Uterus (tissue), 2 donors: ENCODE results near the gene FOXD4.
"Not testable (repeated sequence)": the region's sequence is repeated elsewhere in the genome, so short reads cannot be mapped to it uniquely, and the experiment has no call there.

ENCODE experiments used
- POLR2A ChIP-seq, 2 donors: fragments of 450-650 bp; IDR thresholded peaks; one replicate each; pipeline ENCODE4 v1.6.1; 2016; ENCODE audit warnings: antibody characterized with exemption in 2 of 2, mild to moderate bottlenecking in 1 of 2, moderate library complexity in 1 of 2
- TF ChIP-seq, protein P1 (sequence below), 4 experiments: fragments of 200-600 bp in 2 of 4; fragments of 450-650 bp in 2 of 4; sonication (generic) in 2 of 4; IDR thresholded peaks; one replicate each; pipeline ENCODE4 v1.5.1; 2016 to 2019; ENCODE audit warnings: antibody characterized with exemption in 4 of 4, mild to moderate bottlenecking in 2 of 4, moderate library complexity in 1 of 4

DNA sequence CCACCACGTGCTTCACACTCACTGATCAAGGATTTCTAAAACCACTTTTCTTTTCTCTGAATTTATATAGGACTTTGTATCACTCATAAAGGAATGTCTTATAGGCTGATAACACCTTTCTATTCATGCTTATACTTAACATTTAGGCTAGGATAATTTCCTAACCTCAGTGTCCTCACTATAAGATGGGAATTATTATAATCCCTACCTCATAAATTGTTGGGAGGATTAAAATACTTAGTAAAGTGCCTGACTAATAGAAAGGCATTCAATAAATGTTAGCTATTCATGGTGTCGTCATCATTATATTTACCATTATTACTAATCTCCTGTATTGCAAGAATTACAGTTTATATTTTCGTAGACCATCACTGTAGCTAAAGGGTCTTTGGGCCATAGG, 41.8 kb downstream of the FOXD4 start:
- TF ChIP-seq, protein P1, sequence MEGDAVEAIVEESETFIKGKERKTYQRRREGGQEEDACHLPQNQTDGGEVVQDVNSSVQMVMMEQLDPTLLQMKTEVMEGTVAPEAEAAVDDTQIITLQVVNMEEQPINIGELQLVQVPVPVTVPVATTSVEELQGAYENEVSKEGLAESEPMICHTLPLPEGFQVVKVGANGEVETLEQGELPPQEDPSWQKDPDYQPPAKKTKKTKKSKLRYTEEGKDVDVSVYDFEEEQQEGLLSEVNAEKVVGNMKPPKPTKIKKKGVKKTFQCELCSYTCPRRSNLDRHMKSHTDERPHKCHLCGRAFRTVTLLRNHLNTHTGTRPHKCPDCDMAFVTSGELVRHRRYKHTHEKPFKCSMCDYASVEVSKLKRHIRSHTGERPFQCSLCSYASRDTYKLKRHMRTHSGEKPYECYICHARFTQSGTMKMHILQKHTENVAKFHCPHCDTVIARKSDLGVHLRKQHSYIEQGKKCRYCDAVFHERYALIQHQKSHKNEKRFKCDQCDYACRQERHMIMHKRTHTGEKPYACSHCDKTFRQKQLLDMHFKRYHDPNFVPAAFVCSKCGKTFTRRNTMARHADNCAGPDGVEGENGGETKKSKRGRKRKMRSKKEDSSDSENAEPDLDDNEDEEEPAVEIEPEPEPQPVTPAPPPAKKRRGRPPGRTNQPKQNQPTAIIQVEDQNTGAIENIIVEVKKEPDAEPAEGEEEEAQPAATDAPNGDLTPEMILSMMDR (IDR thresholded peaks at IDR 0.05): not testable (repeated sequence)
- TF ChIP-seq POLR2A (IDR thresholded peaks at IDR 0.05): not testable (repeated sequence)
